ENCODE data around the gene CNTROB.

CNTROB gene

GRCh38 chr17:7909089-7909488, 22.9 kb upstream of the CNTROB start:
- H3K4me1 ChIP-seq (ENCODE audit: control extremely low read depth in 1 of 4, control insufficient read depth in 4 of 4, insufficient read depth in 4 of 4, low read length in 3 of 4) = peaks cover 0 to 16% (median 3%) of the 10 kb centered on the region in 4 experiments
- ChIA-PET CTCF (interaction anchor here (4.6 to 15.0 kb wide), 2 partner anchors 12 to 44 kb away, joined by 17 to 316 read pairs; no protein-coding TSS in a partner anchor), POLR2A (interaction anchor here (0.6 kb wide), 1 partner anchor 49 kb away, joined by 3 read pairs; no protein-coding TSS in a partner anchor)
- no peaks in the 10 kb centered on the region for H3K9me3 ChIP-seq (ENCODE audit: control extremely low read depth in 1 of 5, control insufficient read depth in 4 of 5, insufficient read depth in 2 of 5, low read depth in 1 of 5, low read length in 4 of 5)
- DNase-seq = no peak
- WGBS (ENCODE audit: insufficient coverage) = 98% methylated on average over 18 of the region's 29 CpGs
- H3K27me3 ChIP-seq (replicated peaks in 2 of 5; ENCODE audit: control insufficient read depth in 4 of 5, insufficient read depth in 5 of 5, low read length in 4 of 5) = no peaks in the 10 kb centered on the region
- H3K27ac ChIP-seq (ENCODE audit: insufficient read depth in 1 of 2, low read depth in 1 of 2, low read length in 2 of 2, poor library complexity in 1 of 2, severe bottlenecking in 2 of 2) = no peak overlapping the region
- H3K36me3 ChIP-seq (ENCODE audit: control insufficient read depth in 4 of 4, insufficient read depth in 4 of 4, low read length in 3 of 4) = peaks cover 8 to 87% (median 74%) of the 10 kb centered on the region in 4 experiments
- no peak overlapping the region for H3K4me3 ChIP-seq (ENCODE audit: control insufficient read depth in 1 of 7, extremely low read depth in 1 of 7, insufficient read depth in 4 of 7, low read depth in 2 of 7, low read length in 6 of 7)

- DNase-seq = no peak
- Histone ChIP-seq H3K27ac (ENCODE audit: insufficient read depth in 1 of 2, low read depth in 1 of 2, low read length in 2 of 2, poor library complexity in 1 of 2, severe bottlenecking in 2 of 2) (no peak overlapping the region), H3K27me3 (replicated peaks in 2 of 5; ENCODE audit: control insufficient read depth in 4 of 5, insufficient read depth in 5 of 5, low read length in 4 of 5) (no peaks in the 10 kb centered on the region), H3K36me3 (ENCODE audit: control insufficient read depth in 4 of 4, insufficient read depth in 4 of 4, low read length in 3 of 4) (peaks cover 2 to 75% (median 62%) of the 10 kb centered on the region in 4 experiments), H3K4me1 (ENCODE audit: control extremely low read depth in 1 of 4, control insufficient read depth in 4 of 4, insufficient read depth in 4 of 4, low read length in 3 of 4) (peaks cover 0 to 23% (median 9%) of the 10 kb centered on the region in 4 experiments), H3K9me3 (ENCODE audit: control extremely low read depth in 1 of 5, control insufficient read depth in 4 of 5, insufficient read depth in 2 of 5, low read depth in 1 of 5, low read length in 4 of 5) (no peaks in the 10 kb centered on the region), H3K4me3 (ENCODE audit: control insufficient read depth in 1 of 7, extremely low read depth in 1 of 7, insufficient read depth in 4 of 7, low read depth in 2 of 7, low read length in 6 of 7) (no peak overlapping the region)
- whole genome bisulfite sequencing (ENCODE audit: insufficient coverage) = 98% methylated on average over 15 of the region's 15 CpGs
- CTCF ChIA-PET = interaction anchor here (1.0 to 15.5 kb wide), 5 partner anchors 12 to 147 kb away, joined by 3 to 209 read pairs (median 31); no protein-coding TSS in a partner anchor
- POLR2A ChIA-PET = interaction anchor here (0.6 kb wide), 2 partner anchors 325 to 383 kb away, joined by 3 read pairs; no protein-coding TSS in a partner anchor
Observed at GRCh38 chr17:7910281-7910680, 21.7 kb upstream of the CNTROB start.

DNA sequence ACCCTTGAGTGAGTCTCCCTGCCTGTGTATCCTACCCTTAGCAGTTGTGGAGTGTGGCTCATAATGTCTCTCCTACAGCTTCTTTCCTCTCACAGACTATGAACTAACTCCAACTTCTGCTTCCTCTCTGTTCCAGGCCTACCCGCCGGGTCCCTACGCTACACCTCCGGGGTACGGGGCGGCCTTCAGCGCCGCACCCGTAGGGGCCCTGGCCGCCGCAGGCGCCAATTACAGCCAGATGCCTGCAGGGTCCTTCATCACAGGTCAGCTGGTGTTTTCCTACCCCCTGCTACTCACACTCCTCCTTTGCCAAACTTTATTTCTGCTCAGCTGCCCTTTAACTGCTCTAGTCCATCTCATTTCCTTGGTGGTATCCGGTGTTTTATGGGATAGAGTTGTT, 21.3 kb upstream of the CNTROB start:
- no peaks in the 10 kb centered on the region for H3K9me3 ChIP-seq (ENCODE audit: control extremely low read depth in 1 of 5, control insufficient read depth in 4 of 5, insufficient read depth in 2 of 5, low read depth in 1 of 5, low read length in 4 of 5)
- no peaks in the 10 kb centered on the region for H3K27me3 ChIP-seq (replicated peaks in 2 of 5; ENCODE audit: control insufficient read depth in 4 of 5, insufficient read depth in 5 of 5, low read length in 4 of 5)
- no peak for DNase-seq
- ChIA-PET POLR2A (interaction anchor here (0.6 kb wide), 2 partner anchors 325 to 383 kb away, joined by 3 read pairs; no protein-coding TSS in a partner anchor), CTCF (interaction anchor here (1.0 to 15.5 kb wide), 5 partner anchors 12 to 146 kb away, joined by 3 to 209 read pairs (median 31); no protein-coding TSS in a partner anchor)
- H3K4me1 ChIP-seq (ENCODE audit: control extremely low read depth in 1 of 4, control insufficient read depth in 4 of 4, insufficient read depth in 4 of 4, low read length in 3 of 4) = peaks cover 0 to 27% (median 14%) of the 10 kb centered on the region in 4 experiments
- over 99% methylated on average over 12 of the region's 13 CpGs for WGBS (ENCODE audit: insufficient coverage)
- no peak overlapping the region for H3K27ac ChIP-seq (ENCODE audit: insufficient read depth in 1 of 2, low read depth in 1 of 2, low read length in 2 of 2, poor library complexity in 1 of 2, severe bottlenecking in 2 of 2)
- no peak overlapping the region for H3K4me3 ChIP-seq (ENCODE audit: control insufficient read depth in 1 of 7, extremely low read depth in 1 of 7, insufficient read depth in 4 of 7, low read depth in 2 of 7, low read length in 6 of 7)
- H3K36me3 ChIP-seq (ENCODE audit: control insufficient read depth in 4 of 4, insufficient read depth in 4 of 4, low read length in 3 of 4) = peaks cover 2 to 71% (median 59%) of the 10 kb centered on the region in 4 experiments

DNA sequence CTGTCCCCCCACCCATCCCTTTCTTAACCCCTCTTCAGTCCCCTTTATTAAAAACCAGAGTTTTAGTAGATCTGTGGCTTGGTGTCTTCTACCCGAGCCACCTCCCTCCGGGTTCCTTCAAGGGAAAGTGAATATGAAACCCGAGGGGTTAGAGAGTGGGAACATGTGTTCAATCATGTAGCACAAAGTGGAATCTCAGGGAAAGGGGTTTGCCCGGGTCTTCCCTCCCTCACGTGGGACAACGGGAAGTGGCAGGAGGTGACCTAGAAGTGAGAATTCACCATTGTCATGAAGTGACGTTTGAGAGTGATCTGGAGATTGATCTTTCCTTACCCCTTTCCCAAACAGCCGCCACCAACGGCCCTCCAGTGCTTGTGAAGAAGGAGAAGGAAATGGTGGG, 20.9 kb upstream of the CNTROB start:
- ChIA-PET POLR2A (interaction anchor here (0.6 to 1.8 kb wide), 2 partner anchors 130 to 325 kb away, joined by 3 to 7 read pairs; no protein-coding TSS in a partner anchor), CTCF (interaction anchor here (1.0 to 15.5 kb wide), 7 partner anchors 13 to 205 kb away, joined by 3 to 209 read pairs (median 13); partner anchors contain the start of gene CNTROB)
- peaks cover 0 to 27% (median 16%) of the 10 kb centered on the region in 4 experiments for H3K4me1 ChIP-seq (ENCODE audit: control extremely low read depth in 1 of 4, control insufficient read depth in 4 of 4, insufficient read depth in 4 of 4, low read length in 3 of 4)
- no peaks in the 10 kb centered on the region for H3K9me3 ChIP-seq (ENCODE audit: control extremely low read depth in 1 of 5, control insufficient read depth in 4 of 5, insufficient read depth in 2 of 5, low read depth in 1 of 5, low read length in 4 of 5)
- H3K36me3 ChIP-seq (ENCODE audit: control insufficient read depth in 4 of 4, insufficient read depth in 4 of 4, low read length in 3 of 4) = peaks cover 2 to 67% (median 55%) of the 10 kb centered on the region in 4 experiments
- no peak overlapping the region for H3K27ac ChIP-seq (ENCODE audit: insufficient read depth in 1 of 2, low read depth in 1 of 2, low read length in 2 of 2, poor library complexity in 1 of 2, severe bottlenecking in 2 of 2)
- H3K27me3 ChIP-seq (replicated peaks in 2 of 5; ENCODE audit: control insufficient read depth in 4 of 5, insufficient read depth in 5 of 5, low read length in 4 of 5) = no peaks in the 10 kb centered on the region
- 87% methylated on average over 7 of the region's 9 CpGs for WGBS (ENCODE audit: insufficient coverage)
- no peak overlapping the region for H3K4me3 ChIP-seq (ENCODE audit: control insufficient read depth in 1 of 7, extremely low read depth in 1 of 7, insufficient read depth in 4 of 7, low read depth in 2 of 7, low read length in 6 of 7)
- DNase-seq = no peak

- ChIA-PET POLR2A (interaction anchor here (0.6 to 1.8 kb wide), 3 partner anchors 84 to 138 kb away, joined by 3 to 7 read pairs (median 4); no protein-coding TSS in a partner anchor), CTCF (interaction anchor here (0.6 to 15.5 kb wide), 24 partner anchors 10 to 206 kb away, joined by 3 to 209 read pairs (median 4); partner anchors contain the start of genes ALOX15B, ALOXE3 and CNTROB)
- Histone ChIP-seq H3K27me3 (replicated peaks in 2 of 5; ENCODE audit: control insufficient read depth in 4 of 5, insufficient read depth in 5 of 5, low read length in 4 of 5) (peaks cover 0 to 3% (median 0%) of the 10 kb centered on the region in 5 experiments), H3K9me3 (ENCODE audit: control extremely low read depth in 1 of 5, control insufficient read depth in 4 of 5, insufficient read depth in 2 of 5, low read depth in 1 of 5, low read length in 4 of 5) (no peaks in the 10 kb centered on the region), H3K4me3 (ENCODE audit: control insufficient read depth in 1 of 7, extremely low read depth in 1 of 7, insufficient read depth in 4 of 7, low read depth in 2 of 7, low read length in 6 of 7) (no peak overlapping the region), H3K36me3 (ENCODE audit: control insufficient read depth in 4 of 4, insufficient read depth in 4 of 4, low read length in 3 of 4) (peaks cover 2 to 48% (median 37%) of the 10 kb centered on the region in 4 experiments), H3K27ac (ENCODE audit: insufficient read depth in 1 of 2, low read depth in 1 of 2, low read length in 2 of 2, poor library complexity in 1 of 2, severe bottlenecking in 2 of 2) (peak overlapping the region in 1 of 2 experiments; percentile 34), H3K4me1 (ENCODE audit: control extremely low read depth in 1 of 4, control insufficient read depth in 4 of 4, insufficient read depth in 4 of 4, low read length in 3 of 4) (peaks cover 0 to 27% (median 22%) of the 10 kb centered on the region in 4 experiments)
- 83% methylated on average over 2 of the region's 3 CpGs for WGBS (ENCODE audit: insufficient coverage)
- DNase-seq = peak; percentile 87 to 93 (median 89)
Observed at GRCh38 chr17:7912927-7913524, 19.0 kb upstream of the CNTROB start.

DNA sequence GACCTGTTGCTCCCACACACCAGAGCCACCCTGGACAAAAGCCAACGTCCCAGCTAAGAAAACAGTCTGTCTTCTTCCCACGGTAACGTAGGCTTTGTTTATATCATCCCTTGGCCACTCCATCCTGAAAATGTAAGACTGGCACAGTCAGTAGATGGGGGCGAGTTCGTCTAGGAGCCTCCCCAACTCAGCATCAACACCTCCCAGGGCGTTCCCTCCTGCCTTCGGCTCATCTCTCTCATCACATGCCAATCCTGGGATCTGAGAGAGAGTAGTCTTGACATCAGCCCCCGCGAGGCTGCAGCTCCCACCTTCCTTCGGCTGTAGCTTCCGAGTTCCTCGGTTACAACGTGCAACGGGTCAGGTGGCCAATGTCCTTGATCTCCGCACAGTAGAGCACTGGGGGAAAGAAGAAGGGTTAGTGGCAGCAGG, 16.8 kb upstream of the CNTROB start:
- WGBS (ENCODE audit: insufficient coverage) = 5% methylated on average over 13 of the region's 15 CpGs
- Histone ChIP-seq H3K36me3 (ENCODE audit: control insufficient read depth in 4 of 4, insufficient read depth in 4 of 4, low read length in 3 of 4) (peaks cover 2 to 26% (median 18%) of the 10 kb centered on the region in 4 experiments), H3K4me1 (ENCODE audit: control extremely low read depth in 1 of 4, control insufficient read depth in 4 of 4, insufficient read depth in 4 of 4, low read length in 3 of 4) (peaks cover 0 to 27% (median 22%) of the 10 kb centered on the region in 4 experiments), H3K4me3 (ENCODE audit: control insufficient read depth in 1 of 7, extremely low read depth in 1 of 7, insufficient read depth in 4 of 7, low read depth in 2 of 7, low read length in 6 of 7) (peak overlapping the region; percentile 11 to 80 (median 48)), H3K9me3 (ENCODE audit: control extremely low read depth in 1 of 5, control insufficient read depth in 4 of 5, insufficient read depth in 2 of 5, low read depth in 1 of 5, low read length in 4 of 5) (no peaks in the 10 kb centered on the region), H3K27me3 (replicated peaks in 2 of 5; ENCODE audit: control insufficient read depth in 4 of 5, insufficient read depth in 5 of 5, low read length in 4 of 5) (peaks cover 0 to 3% (median 0%) of the 10 kb centered on the region in 5 experiments), H3K27ac (ENCODE audit: insufficient read depth in 1 of 2, low read depth in 1 of 2, low read length in 2 of 2, poor library complexity in 1 of 2, severe bottlenecking in 2 of 2) (peak overlapping the region in 1 of 2 experiments; percentile 36)
- ChIA-PET POLR2A (interaction anchor here (0.5 to 2.2 kb wide), 4 partner anchors 17 to 293 kb away, joined by 3 to 13 read pairs (median 4); partner anchors contain the start of genes CNTROB and TRAPPC1), CTCF (interaction anchor here (0.7 to 15.5 kb wide), 14 partner anchors 11 to 145 kb away, joined by 3 to 209 read pairs (median 4); partner anchors contain the start of gene KCNAB3)
- DNase-seq = no peak

All from common myeloid progenitor, CD34-positive (primary cell).